Liver (tissue), 9 donors: ENCODE results near the gene SERPINE1. TPM values are rescaled to one million over a fixed set of nuclear protein-coding genes. Genes with fewer than 3 reads are reported as not detected.
"Not testable (repeated sequence)": the region's sequence is repeated elsewhere in the genome, so short reads cannot be mapped to it uniquely, and the experiment has no call there.

ENCODE experiments used
- DNase-seq: peaks from one replicate; pipeline ENCODE4 v3.0.0-alpha.2; 2017; ENCODE audit warnings: low spot score
- H3K27ac ChIP-seq, 2 donors: one replicate each; pipeline ENCODE4 v1.7.0; 2013; ENCODE audit warnings: inconsistent platforms in 2 of 2, low read length in 2 of 2, control low read depth in 1 of 2, low read depth in 1 of 2, mild to moderate bottlenecking in 1 of 2
- H3K27me3 ChIP-seq, 4 donors: one replicate each; pipeline versions ENCODE4 v1.6.1 to v1.7.0; 2013; ENCODE audit warnings: low read length in 3 of 4, inconsistent platforms in 1 of 4, mild to moderate bottlenecking in 1 of 4, moderate library complexity in 1 of 4; ENCODE audit not compliant: control insufficient read depth in 4 of 4, insufficient read depth in 4 of 4
- H3K36me3 ChIP-seq, 4 donors: one replicate each; pipeline versions ENCODE4 v1.6.1 to v1.7.0; 2013; ENCODE audit warnings: low read length in 3 of 4, mild to moderate bottlenecking in 3 of 4, low read depth in 1 of 4, moderate library complexity in 1 of 4; ENCODE audit not compliant: control insufficient read depth in 4 of 4, insufficient read depth in 3 of 4
- H3K4me1 ChIP-seq, 4 donors: one replicate each; pipeline versions ENCODE4 v1.6.1 to v1.7.0; 2013; ENCODE audit warnings: low read length in 3 of 4, mild to moderate bottlenecking in 3 of 4, moderate library complexity in 1 of 4; ENCODE audit not compliant: control insufficient read depth in 4 of 4, insufficient read depth in 4 of 4
- H3K4me3 ChIP-seq, 3 donors: one replicate each; pipeline versions ENCODE4 v1.6.1 to v1.7.0; 2013; ENCODE audit warnings: low read length in 3 of 3, control low read depth in 1 of 3, low read depth in 1 of 3, mild to moderate bottlenecking in 1 of 3
- H3K9ac ChIP-seq, 2 donors: one replicate each; pipeline ENCODE4 v1.7.0; 2013; ENCODE audit warnings: low read length in 2 of 2, mild to moderate bottlenecking in 2 of 2, moderate library complexity in 2 of 2, control low read depth in 1 of 2, low read depth in 1 of 2
- H3K9me3 ChIP-seq, 4 donors: one replicate each; pipeline versions ENCODE4 v1.6.1 to v1.7.0; 2013; ENCODE audit warnings: low read length in 3 of 4; ENCODE audit not compliant: control insufficient read depth in 4 of 4
- ATF3 ChIP-seq: IDR thresholded peaks from 2 replicates; pipeline ENCODE4 v1.6.1; 2016; ENCODE audit warnings: antibody characterized with exemption
- CTCF ChIP-seq: fragments of 150-350 bp; IDR thresholded peaks from 2 replicates; pipeline ENCODE4 v1.5.1; 2017; ENCODE audit warnings: improper control_type of control experiment, low read depth, low read length; ENCODE audit not compliant: missing input control
- EGR1 ChIP-seq, 2 donors: IDR thresholded peaks; 2 replicates each; pipeline ENCODE4 v1.6.1; 2016 to 2018; ENCODE audit warnings: antibody characterized with exemption in 2 of 2, low read depth in 2 of 2
- FOXA1 ChIP-seq: IDR thresholded peaks from 2 replicates; pipeline ENCODE4 v1.6.1; 2016; ENCODE audit warnings: antibody characterized with exemption
- FOXA2 ChIP-seq: IDR thresholded peaks from 2 replicates; pipeline ENCODE4 v1.6.1; 2016; ENCODE audit warnings: antibody characterized with exemption
- GABPA ChIP-seq, 2 donors: IDR thresholded peaks in 1 of 2; conservative IDR thresholded peaks in 1 of 2; 2 replicates each; pipeline ENCODE4 v1.6.1; 2016; ENCODE audit warnings: antibody characterized with exemption in 2 of 2, mild to moderate bottlenecking in 1 of 2, moderate library complexity in 1 of 2
- HNF4A ChIP-seq, 2 donors: conservative IDR thresholded peaks; 2 replicates each; pipeline ENCODE4 v1.6.1; 2016; ENCODE audit warnings: antibody characterized with exemption in 2 of 2, mild to moderate bottlenecking in 2 of 2
- HNF4G ChIP-seq: IDR thresholded peaks from 2 replicates; pipeline ENCODE4 v1.6.1; 2016; ENCODE audit warnings: antibody characterized with exemption
- JUND ChIP-seq, 2 donors: IDR thresholded peaks; 2 replicates each; pipeline ENCODE4 v1.6.1; 2016; ENCODE audit warnings: antibody characterized with exemption in 2 of 2
- MAX ChIP-seq: IDR thresholded peaks from 2 replicates; pipeline ENCODE4 v1.6.1; 2016; ENCODE audit warnings: antibody characterized with exemption
- NR2F2 ChIP-seq: IDR thresholded peaks from 2 replicates; pipeline ENCODE4 v1.6.1; 2016; ENCODE audit warnings: antibody characterized with exemption
- RAD21 ChIP-seq, 2 donors: IDR thresholded peaks; 2 replicates each; pipeline ENCODE4 v1.6.1; 2016; ENCODE audit warnings: antibody characterized with exemption in 2 of 2, mild to moderate bottlenecking in 2 of 2
- REST ChIP-seq: IDR thresholded peaks from 2 replicates; pipeline ENCODE4 v1.6.1; 2016; ENCODE audit warnings: antibody characterized with exemption, mild to moderate bottlenecking
- RXRA ChIP-seq, 2 donors: IDR thresholded peaks; 2 replicates each; pipeline ENCODE4 v1.6.1; 2017 to 2018; ENCODE audit warnings: antibody characterized with exemption in 2 of 2, mild to moderate bottlenecking in 1 of 2
- SP1 ChIP-seq: IDR thresholded peaks from 2 replicates; pipeline ENCODE4 v1.6.1; 2018; ENCODE audit warnings: antibody characterized with exemption, mild to moderate bottlenecking
- TAF1 ChIP-seq: conservative IDR thresholded peaks from 2 replicates; pipeline ENCODE4 v1.6.1; 2016; ENCODE audit warnings: antibody characterized with exemption, mild to moderate bottlenecking
- YY1 ChIP-seq: IDR thresholded peaks from 2 replicates; pipeline ENCODE4 v1.6.1; 2016; ENCODE audit warnings: antibody characterized with exemption, mild to moderate bottlenecking
- ZBTB33 ChIP-seq: IDR thresholded peaks from 2 replicates; pipeline ENCODE4 v1.6.1; 2016; ENCODE audit warnings: antibody characterized with exemption
- WGBS: extraction: QIAGEN DNeasy Blood & Tissue Kit; methylation state at CpG from one replicate; pipeline ENCODE4 v1.1.7; 2013; 5-methylcytosine and 5-hydroxymethylcytosine counted together
- polyA plus RNA-seq, 2 donors: library from polyadenylated mRNA; stranded (reverse) in 1 of 2; unstranded in 1 of 2; fragments of 200-250 nt in 1 of 2; fragments of >200 nt in 1 of 2; fragmentation: Nextera tagmentation in 1 of 2; extraction: Ambion mirVana in 1 of 2; gene quantifications; one replicate each; pipeline versions ENCODE4 v1.2.1 to v1.2.3, GENCODE V29; 2013 to 2015
- total RNA-seq, 2 donors: library from RNA; depleted of rRNA; stranded (reverse); fragments of >200 nt; gene quantifications; one replicate each; pipeline ENCODE4 v1.2.3, GENCODE V29; 2014
- donor health status: healthy.
- donor health status: healthy.
- donor health status: healthy.
- donor health status: healthy.
- donor health status: healthy.

The SERPINE1 gene
- total and polyA plus RNA-seq, 4 donors, result 0.93 to 18.6 (median 8.0) TPM

- TF ChIP-seq RXRA (IDR thresholded peaks at IDR 0.05), result peak; percentile 47 to 72
- not testable (repeated sequence) for H3K9me3 ChIP-seq, H3K27me3 ChIP-seq, H3K36me3 ChIP-seq, H3K4me3 ChIP-seq, DNase-seq
- Histone ChIP-seq H3K4me1 (peaks cover 9 to 38% (median 21%) of the 10 kb centered on the region in 4 donors), H3K9ac (peak overlapping the region in 1 of 2 donors; percentile 32), H3K27ac (peak overlapping the region; percentile 85 to 98)
- 51% methylated on average over 10 of the region's 10 CpGs for WGBS
These were observed 23.2 kb upstream of the SERPINE1 start for GRCh38 chr7:101103701-101104100.

GRCh38 chr7:101104193-101104713, 22.7 kb upstream of the SERPINE1 start:
- Histone ChIP-seq H3K9ac (peak overlapping the region in 1 of 2 donors; percentile 32), H3K27ac (peak overlapping the region; percentile 85 to 98), H3K27me3 (no peaks in the 10 kb centered on the region), H3K4me1 (peaks cover 9 to 38% (median 21%) of the 10 kb centered on the region in 4 donors), H3K9me3 (no peaks in the 10 kb centered on the region), H3K4me3 (no peak overlapping the region), H3K36me3 (no peaks in the 10 kb centered on the region)
- WGBS, result 28% methylated on average over 15 of the region's 15 CpGs
- TF ChIP-seq REST, result no peak
- no peak for TF ChIP-seq NR2F2
- no peak for TF ChIP-seq TAF1
- no peak for TF ChIP-seq HNF4G
- TF ChIP-seq HNF4A (conservative IDR thresholded peaks at IDR 0.05), result peak; percentile 33 to 52
- peak; percentile 83 for TF ChIP-seq YY1
- TF ChIP-seq CTCF, result no peak
- no peak for TF ChIP-seq ATF3
- peak in 1 of 2 donors; percentile 20 for TF ChIP-seq RAD21 (IDR thresholded peaks at IDR 0.05)
- TF ChIP-seq EGR1 (IDR thresholded peaks at IDR 0.05; ENCODE audit: low read depth in 2 of 2), result no peak
- no peak for TF ChIP-seq FOXA1
- TF ChIP-seq RXRA (IDR thresholded peaks at IDR 0.05), result peak in 1 of 2 donors; percentile 74
- peak in 1 of 2 donors; percentile 60 for TF ChIP-seq GABPA (IDR thresholded peaks at IDR 0.05 in 1 of 2, conservative IDR thresholded peaks at IDR 0.05 in 1 of 2)
- peak; percentile 33 for TF ChIP-seq SP1
- no peak for TF ChIP-seq FOXA2
- TF ChIP-seq ZBTB33, result no peak
- TF ChIP-seq JUND (IDR thresholded peaks at IDR 0.05), result no peak
- peak; percentile 63 for TF ChIP-seq MAX
- no peak for DNase-seq
